Esophagus (tissue), 2 donors: ENCODE data around the gene PCDH19. TPM values are rescaled to one million over a fixed set of nuclear protein-coding genes. Genes with fewer than 3 reads are reported as not detected.
A peak's percentile ranks its signal among the peaks of the same experiment; 100 is the strongest.

Experiments used
- H3K27ac ChIP-seq, 2 donors: one replicate each; pipeline ENCODE4 v1.5.1; 2013; ENCODE audit warnings: low read depth in 2 of 2, mild to moderate bottlenecking in 2 of 2, inconsistent platforms in 1 of 2, low read length in 1 of 2, moderate library complexity in 1 of 2
- H3K27me3 ChIP-seq, 2 donors: one replicate each; pipeline ENCODE4 v1.6.1; 2013; ENCODE audit warnings: low read length in 2 of 2, control low read depth in 1 of 2, mild to moderate bottlenecking in 1 of 2; ENCODE audit not compliant: insufficient read depth in 2 of 2, control insufficient read depth in 1 of 2
- H3K36me3 ChIP-seq, 2 donors: one replicate each; pipeline ENCODE4 v1.6.1; 2013; ENCODE audit warnings: low read length in 1 of 2; ENCODE audit not compliant: control insufficient read depth in 2 of 2, insufficient read depth in 2 of 2
- H3K4me1 ChIP-seq, 2 donors: one replicate each; pipeline ENCODE4 v1.6.1; 2013; ENCODE audit warnings: low read length in 1 of 2; ENCODE audit not compliant: control insufficient read depth in 2 of 2, insufficient read depth in 2 of 2
- H3K4me3 ChIP-seq, 2 donors: one replicate each; pipeline ENCODE4 v1.5.1; 2013; ENCODE audit warnings: low read length in 2 of 2, mild to moderate bottlenecking in 2 of 2, low read depth in 1 of 2, moderate library complexity in 1 of 2
- H3K9me3 ChIP-seq, 2 donors: one replicate each; pipeline ENCODE4 v1.6.1; 2013; ENCODE audit warnings: mild to moderate bottlenecking in 2 of 2, low read depth in 1 of 2, low read length in 1 of 2, moderate library complexity in 1 of 2; ENCODE audit not compliant: control insufficient read depth in 2 of 2, insufficient read depth in 1 of 2
- WGBS, 2 donors: extraction: QIAGEN DNeasy Blood & Tissue Kit; methylation state at CpG; one replicate each; pipeline ENCODE4 v1.1.7; 2013; 5-methylcytosine and 5-hydroxymethylcytosine counted together
- polyA plus RNA-seq, 2 donors: library from polyadenylated mRNA; stranded (reverse); fragments of 200-250 nt; gene quantifications; one replicate each; pipeline ENCODE4 v1.2.3, GENCODE V29; 2013
- donor health status: healthy with polysubstance abuse.
- donor health status: Bipolar disorder and iron deficiency.

Gene PCDH19
- polyA plus RNA-seq, 2 donors = 0.11 to 0.14 TPM

DNA sequence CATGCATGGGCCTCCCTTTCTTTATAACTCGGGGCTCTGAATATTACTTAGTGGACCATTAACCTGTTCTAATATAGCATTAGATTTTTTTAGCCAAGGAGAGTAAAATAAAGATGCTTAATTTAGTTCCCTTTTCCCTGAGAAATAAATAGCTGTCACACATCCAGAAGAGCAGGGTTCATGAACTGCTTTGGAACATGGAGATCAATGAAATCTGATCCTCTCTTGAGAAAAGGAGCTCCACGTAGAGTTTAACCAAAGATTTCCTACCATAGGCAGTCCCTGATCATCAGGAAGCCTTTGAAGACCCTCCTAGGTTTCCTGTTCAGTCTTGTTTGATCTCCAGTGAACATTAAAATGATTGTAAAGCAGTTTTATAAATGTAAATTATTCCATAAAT is 8.5 kb upstream of the PCDH19 start:
- H3K36me3 ChIP-seq = no peaks in the 10 kb centered on the region
- no peak overlapping the region for H3K4me3 ChIP-seq
- peaks cover 0 to 7% of the 10 kb centered on the region in 2 donors for H3K27me3 ChIP-seq
- WGBS, 2 donors = 53 to 71% methylated on average over 2 of the region's 2 CpGs
- no peak overlapping the region for H3K27ac ChIP-seq
- no peaks in the 10 kb centered on the region for H3K4me1 ChIP-seq
- H3K9me3 ChIP-seq = peaks cover 2 to 3% of the 10 kb centered on the region in 2 donors

DNA sequence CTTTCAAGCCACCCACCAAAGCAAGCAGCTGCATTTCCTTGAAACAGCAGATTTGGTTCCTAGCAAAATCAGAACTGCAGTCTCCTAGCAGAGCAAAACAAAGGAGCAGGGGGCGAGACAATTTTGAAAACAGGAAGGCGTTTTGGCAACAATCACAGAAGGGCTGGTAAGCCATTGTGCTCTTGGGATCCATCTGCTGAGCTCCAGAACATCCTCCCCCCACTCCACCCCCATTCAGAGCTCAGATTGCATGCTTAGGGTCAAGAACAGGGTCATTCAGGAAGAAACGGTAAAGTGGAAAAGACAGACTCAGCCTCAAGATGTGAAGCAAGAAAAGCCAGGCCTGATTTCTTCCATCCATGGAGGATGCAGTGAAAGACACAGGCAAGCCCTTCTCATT is 7.6 kb upstream of the PCDH19 start:
- H3K27me3 ChIP-seq = peaks cover 0 to 7% of the 10 kb centered on the region in 2 donors
- no peak overlapping the region for H3K4me3 ChIP-seq
- WGBS, 2 donors = 52 to 62% methylated on average over 3 of the region's 3 CpGs
- H3K27ac ChIP-seq = no peak overlapping the region
- no peaks in the 10 kb centered on the region for H3K36me3 ChIP-seq
- H3K4me1 ChIP-seq = no peaks in the 10 kb centered on the region
- H3K9me3 ChIP-seq = peaks cover 0 to 2% of the 10 kb centered on the region in 2 donors

- Histone ChIP-seq H3K9me3 (peaks cover under 1 to 5% of the 10 kb centered on the region in 2 donors), H3K4me1 (no peaks in the 10 kb centered on the region), H3K27ac (no peak overlapping the region), H3K27me3 (peaks cover 0 to 10% of the 10 kb centered on the region in 2 donors), H3K4me3 (no peak overlapping the region), H3K36me3 (no peaks in the 10 kb centered on the region)
- WGBS, 2 donors = 1 to 2% methylated on average over 5 of the region's 5 CpGs
Measured at GRCh38 chrX:100413229-100413628, 3.2 kb upstream of the PCDH19 start.

DNA sequence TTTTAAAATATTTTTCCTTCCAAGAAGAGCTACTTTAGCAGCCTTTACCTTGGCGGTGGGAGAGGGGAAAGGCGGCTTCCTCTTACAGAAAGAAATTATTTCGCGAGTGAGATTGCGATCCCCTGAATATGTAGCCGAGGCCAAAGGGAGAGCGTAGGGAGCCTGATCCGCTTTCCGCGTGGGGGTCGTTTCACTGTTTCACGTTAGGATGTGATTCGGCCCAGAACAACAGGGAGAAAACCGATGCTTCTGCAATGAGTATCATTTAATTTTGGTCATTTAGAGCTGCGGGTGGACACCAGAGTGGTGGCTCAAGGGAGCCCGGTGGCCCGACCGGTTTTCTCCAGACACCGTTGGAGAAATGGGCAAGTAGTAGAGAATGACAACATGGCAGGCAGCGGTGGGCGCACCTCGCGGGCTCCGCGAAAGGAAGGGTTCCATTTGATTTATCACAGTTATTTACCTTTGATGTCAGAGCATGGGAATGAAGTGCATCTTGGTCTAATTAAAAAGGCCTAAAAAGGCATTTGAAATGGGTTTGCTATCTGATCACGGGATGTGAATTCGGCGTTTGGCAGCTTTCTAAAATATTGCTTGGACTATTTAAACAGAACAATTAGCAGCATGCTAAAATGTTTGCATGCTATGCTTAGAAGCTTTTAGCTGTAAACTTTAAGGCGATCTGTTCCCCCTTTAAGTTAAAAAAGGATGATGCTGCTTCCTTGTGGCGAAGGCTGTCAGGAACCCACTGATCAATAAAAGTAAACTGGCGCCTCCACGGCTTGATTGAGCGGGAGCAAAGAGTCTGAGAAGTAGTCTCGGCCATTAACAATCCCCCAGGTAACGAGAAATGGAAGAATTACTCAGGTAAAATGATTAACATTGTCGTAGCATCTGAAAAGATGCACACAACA is 2.0 kb upstream of the PCDH19 start:
- no peak overlapping the region for H3K27ac ChIP-seq
- no peaks in the 10 kb centered on the region for H3K4me1 ChIP-seq
- 46 to 61% methylated on average over 36 of the region's 36 CpGs for WGBS, 2 donors
- no peak overlapping the region for H3K4me3 ChIP-seq
- H3K27me3 ChIP-seq = peaks cover 0 to 6% of the 10 kb centered on the region in 2 donors
- H3K9me3 ChIP-seq = peaks cover 4 to 12% of the 10 kb centered on the region in 2 donors
- no peaks in the 10 kb centered on the region for H3K36me3 ChIP-seq

DNA sequence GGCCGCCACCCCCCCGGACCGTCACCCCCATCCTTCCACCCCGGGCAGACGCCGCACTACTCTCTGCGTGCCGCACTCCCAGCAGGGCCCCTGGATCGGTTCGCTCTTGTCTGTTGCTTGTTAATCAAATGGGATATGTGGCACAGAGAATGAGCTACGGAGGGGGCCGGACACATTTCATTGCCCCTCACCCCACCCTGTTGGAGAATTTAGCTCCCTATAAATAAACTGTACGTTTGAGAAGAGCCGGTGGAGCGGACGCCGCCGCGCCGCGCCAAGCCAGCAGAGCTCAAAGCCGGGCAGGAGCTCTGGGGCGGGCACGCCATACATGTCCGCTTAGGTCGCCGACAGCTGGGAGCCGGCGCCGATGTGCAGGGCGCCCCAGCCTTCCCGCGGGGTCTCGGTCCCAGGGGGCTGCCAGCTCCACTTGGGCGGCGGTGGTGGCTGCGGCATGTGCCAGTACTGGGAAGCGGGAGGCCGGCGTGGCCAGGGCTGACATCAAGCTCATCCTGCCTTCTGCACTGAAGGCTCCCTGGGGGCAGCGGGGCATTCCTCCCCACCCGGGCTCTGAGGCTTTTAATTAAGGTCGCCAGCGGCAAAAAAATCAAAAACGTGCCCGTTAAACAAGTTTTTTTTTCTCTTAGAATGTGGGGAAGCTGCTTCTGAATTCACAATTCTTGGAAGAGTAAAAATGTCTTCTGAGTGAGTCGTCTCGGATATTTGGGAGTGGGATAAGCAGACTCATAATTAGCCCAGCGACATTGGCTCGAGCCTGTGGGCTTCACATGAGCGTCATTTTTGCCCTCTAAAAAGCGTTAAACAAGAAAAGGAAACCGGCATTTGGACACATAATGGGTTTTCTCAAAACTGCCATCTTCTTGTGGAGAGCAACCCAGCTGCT is 1.1 kb upstream of the PCDH19 start:
- Histone ChIP-seq H3K4me1 (no peaks in the 10 kb centered on the region), H3K4me3 (peak overlapping the region in 1 of 2 donors; percentile 13), H3K9me3 (peaks cover 4 to 12% of the 10 kb centered on the region in 2 donors), H3K27me3 (peaks cover 0 to 6% of the 10 kb centered on the region in 2 donors), H3K36me3 (no peaks in the 10 kb centered on the region), H3K27ac (no peak overlapping the region)
- WGBS, 2 donors = 6 to 27% methylated on average over 49 to 53 of the region's 53 CpGs

GRCh38 chrX:100408713-100409609 is 1.1 kb downstream of the PCDH19 start:
- Histone ChIP-seq H3K27me3 (peaks cover 0 to 2% of the 10 kb centered on the region in 2 donors), H3K9me3 (peaks cover 4 to 12% of the 10 kb centered on the region in 2 donors), H3K27ac (no peak overlapping the region), H3K36me3 (no peaks in the 10 kb centered on the region), H3K4me1 (no peaks in the 10 kb centered on the region), H3K4me3 (peak overlapping the region; percentile 16 to 44)
- WGBS, 2 donors = 5 to 31% methylated on average over 65 to 87 of the region's 87 CpGs

DNA sequence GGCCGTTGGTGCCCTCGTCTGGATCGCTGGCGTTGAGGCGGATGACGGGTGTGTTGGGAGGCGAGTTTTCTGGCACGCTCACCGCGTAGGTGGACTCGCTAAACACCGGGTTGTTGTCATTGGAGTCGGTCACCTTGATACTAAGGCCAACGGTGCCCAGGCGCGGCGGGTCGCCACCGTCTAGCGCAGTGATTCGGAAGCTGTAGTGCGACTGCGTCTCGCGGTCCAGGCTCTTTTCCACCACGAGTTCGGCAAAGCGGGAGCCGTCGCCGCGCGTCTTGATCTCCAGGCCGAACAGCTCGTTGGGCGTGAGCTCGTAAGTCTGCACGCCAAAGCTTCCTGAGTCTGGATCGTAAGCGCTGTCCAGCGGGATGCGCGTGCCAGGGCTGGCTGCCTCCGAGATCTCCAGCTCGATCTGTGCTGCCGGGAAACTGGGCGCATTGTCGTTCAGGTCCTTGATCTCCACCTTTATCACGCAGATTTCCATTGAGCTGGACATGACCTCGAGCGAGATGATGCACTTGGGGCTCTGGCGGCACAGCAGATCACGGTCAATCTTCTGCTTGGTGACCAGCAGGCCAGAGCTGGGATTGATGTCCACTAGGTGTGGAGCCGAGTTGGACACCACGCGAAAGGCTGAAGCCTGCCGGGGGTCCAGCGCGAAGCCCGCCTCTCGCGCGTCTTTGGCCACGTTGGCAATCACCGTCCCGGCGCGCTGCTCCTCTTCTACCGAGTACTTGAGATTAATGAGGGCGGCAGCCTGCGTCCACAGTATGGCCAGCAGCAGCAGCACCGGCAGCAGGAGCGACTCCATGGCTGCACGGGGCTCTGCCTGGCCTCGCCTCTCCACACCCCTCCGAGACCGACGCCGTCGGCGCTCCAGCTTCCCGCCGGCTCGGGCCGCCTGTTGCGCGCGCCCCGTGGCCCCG is 2.0 kb downstream of the PCDH19 start:
- H3K4me3 ChIP-seq = peak overlapping the region; percentile 13 to 16
- no peaks in the 10 kb centered on the region for H3K4me1 ChIP-seq
- H3K36me3 ChIP-seq = no peaks in the 10 kb centered on the region
- peaks cover 4 to 12% of the 10 kb centered on the region in 2 donors for H3K9me3 ChIP-seq
- H3K27ac ChIP-seq = no peak overlapping the region
- WGBS, 2 donors = 20 to 45% methylated on average over 74 to 90 of the region's 90 CpGs
- H3K27me3 ChIP-seq = peaks cover 0 to 2% of the 10 kb centered on the region in 2 donors

DNA sequence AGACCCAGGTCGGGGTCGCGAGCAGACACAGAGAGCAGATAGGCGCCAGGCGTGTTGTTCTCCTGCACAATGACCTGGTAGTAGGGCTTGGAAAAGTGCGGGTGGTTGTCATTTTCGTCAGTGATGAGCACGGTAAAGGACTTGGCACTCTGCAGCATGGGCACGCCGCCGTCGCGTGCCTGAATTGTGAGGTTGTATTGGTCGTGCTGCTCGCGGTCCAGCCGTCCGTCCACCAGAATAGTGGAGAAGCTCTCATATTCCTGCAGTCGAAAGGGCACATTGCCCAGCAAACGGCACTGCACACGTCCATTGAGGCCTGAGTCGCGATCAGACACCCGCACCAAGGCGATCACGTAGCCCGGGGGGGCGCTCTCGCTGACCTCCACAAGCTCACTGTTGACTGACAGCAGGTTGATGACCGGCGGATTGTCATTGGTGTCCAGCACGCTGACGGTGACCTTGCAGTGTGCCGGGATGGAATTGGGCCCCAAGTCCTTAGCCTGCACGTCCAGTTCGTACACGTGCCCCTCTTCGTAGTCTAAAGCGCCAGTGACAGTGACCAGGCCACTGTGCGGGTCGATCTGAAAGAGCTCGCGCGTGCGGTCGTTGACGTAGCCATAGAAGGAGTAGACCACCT is 2.8 kb downstream of the PCDH19 start:
- no peak overlapping the region for H3K27ac ChIP-seq
- no peak overlapping the region for H3K4me3 ChIP-seq
- WGBS, 2 donors = 51 to 60% methylated on average over 47 of the region's 47 CpGs
- no peaks in the 10 kb centered on the region for H3K4me1 ChIP-seq
- peaks cover 0 to 2% of the 10 kb centered on the region in 2 donors for H3K27me3 ChIP-seq
- no peaks in the 10 kb centered on the region for H3K36me3 ChIP-seq
- H3K9me3 ChIP-seq = peaks cover 4 to 12% of the 10 kb centered on the region in 2 donors
